Thoracic aorta (tissue), 2 donors: Measurements from ENCODE around the gene FZD2. TPM values are rescaled to one million over a fixed set of nuclear protein-coding genes. Genes with fewer than 3 reads are reported as not detected.

ENCODE experiments used
- ATAC-seq: fragments of 150-250 bp; one replicate; pipeline ENCODE4 v1.8.0; 2017; ENCODE audit warnings: low read depth; ENCODE audit not compliant: insufficient number of reproducible peaks, low FRiP score
- DNase-seq: peaks from one replicate; pipeline ENCODE4 v3.0.0-alpha.2; 2020; ENCODE audit warnings: low spot score
- H3K27ac ChIP-seq, 2 donors: fragments of 200-600 bp; sonication (generic); 1 replicate in 1 of 2; 2 replicates in 1 of 2; pipeline ENCODE4 v1.5.1; 2016; ENCODE audit warnings: mild to moderate bottlenecking in 2 of 2, moderate library complexity in 2 of 2
- H3K27me3 ChIP-seq: fragments of 200-600 bp; sonication (generic); replicated peaks from 2 replicates; pipeline ENCODE4 v1.6.0; 2016; ENCODE audit warnings: mild to moderate bottlenecking; ENCODE audit not compliant: insufficient read depth
- H3K36me3 ChIP-seq: fragments of 200-600 bp; sonication (generic); one replicate; pipeline ENCODE4 v1.5.1; 2016
- H3K4me1 ChIP-seq, 2 donors: fragments of 200-600 bp; sonication (generic); 1 replicate in 1 of 2; 2 replicates in 1 of 2; pipeline versions ENCODE4 v1.5.1 to v1.6.0; 2016; ENCODE audit warnings: low read depth in 2 of 2, mild to moderate bottlenecking in 1 of 2; ENCODE audit not compliant: control insufficient read depth in 1 of 2
- H3K4me3 ChIP-seq: fragments of 200-600 bp; sonication (generic); 2 replicates; pipeline ENCODE4 v1.5.1; 2016; ENCODE audit warnings: mild to moderate bottlenecking
- H3K9me3 ChIP-seq: fragments of 200-600 bp; sonication (generic); 2 replicates; pipeline ENCODE4 v1.5.1; 2016
- total RNA-seq, 2 donors: library from RNA; depleted of rRNA; stranded (reverse); fragments of >200 nt; gene quantifications; one replicate each; pipeline versions ENCODE4 v1.1.0 to v1.2.3, GENCODE V29; 2016
- TF ChIP-seq, protein P1 (sequence below): fragments of 200-600 bp; sonication (generic); IDR thresholded peaks from one replicate; pipeline ENCODE4 v1.5.1; 2019; ENCODE audit warnings: antibody characterized with exemption

The FZD2 gene
- total RNA-seq, 2 donors from 2014 or later, result 12.6 to 24.2 TPM

DNA sequence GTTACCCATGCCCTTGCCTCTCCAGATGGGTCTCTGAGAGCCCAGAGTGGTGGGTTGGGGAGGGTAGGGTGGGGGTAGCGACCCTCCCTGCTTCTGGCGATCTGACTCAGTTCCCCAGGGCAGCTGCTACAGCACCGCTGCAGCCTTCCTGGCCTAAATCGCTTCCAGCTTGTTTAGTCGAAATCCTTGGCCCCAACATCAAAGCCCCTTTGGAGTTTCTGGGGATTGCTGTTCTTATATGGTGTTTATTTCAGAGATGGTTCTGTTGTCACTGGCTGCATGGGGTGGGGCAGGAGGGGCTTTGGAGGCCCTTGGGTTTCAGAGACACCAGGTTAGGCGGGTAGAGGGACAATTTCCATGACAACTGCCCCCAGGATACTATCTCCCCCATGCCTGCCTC is 35.9 kb downstream of the FZD2 start:
- TF ChIP-seq, protein P1, sequence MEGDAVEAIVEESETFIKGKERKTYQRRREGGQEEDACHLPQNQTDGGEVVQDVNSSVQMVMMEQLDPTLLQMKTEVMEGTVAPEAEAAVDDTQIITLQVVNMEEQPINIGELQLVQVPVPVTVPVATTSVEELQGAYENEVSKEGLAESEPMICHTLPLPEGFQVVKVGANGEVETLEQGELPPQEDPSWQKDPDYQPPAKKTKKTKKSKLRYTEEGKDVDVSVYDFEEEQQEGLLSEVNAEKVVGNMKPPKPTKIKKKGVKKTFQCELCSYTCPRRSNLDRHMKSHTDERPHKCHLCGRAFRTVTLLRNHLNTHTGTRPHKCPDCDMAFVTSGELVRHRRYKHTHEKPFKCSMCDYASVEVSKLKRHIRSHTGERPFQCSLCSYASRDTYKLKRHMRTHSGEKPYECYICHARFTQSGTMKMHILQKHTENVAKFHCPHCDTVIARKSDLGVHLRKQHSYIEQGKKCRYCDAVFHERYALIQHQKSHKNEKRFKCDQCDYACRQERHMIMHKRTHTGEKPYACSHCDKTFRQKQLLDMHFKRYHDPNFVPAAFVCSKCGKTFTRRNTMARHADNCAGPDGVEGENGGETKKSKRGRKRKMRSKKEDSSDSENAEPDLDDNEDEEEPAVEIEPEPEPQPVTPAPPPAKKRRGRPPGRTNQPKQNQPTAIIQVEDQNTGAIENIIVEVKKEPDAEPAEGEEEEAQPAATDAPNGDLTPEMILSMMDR, result no peak
- Histone ChIP-seq H3K27me3 (no peaks in the 10 kb centered on the region), H3K4me1 (peaks cover 0 to 2% of the 10 kb centered on the region in 2 donors), H3K9me3 (no peaks in the 10 kb centered on the region), H3K27ac (no peak overlapping the region), H3K4me3 (no peak overlapping the region), H3K36me3 (no peaks in the 10 kb centered on the region)
- DNase-seq, result no peak
- ATAC-seq, result no peak

DNA sequence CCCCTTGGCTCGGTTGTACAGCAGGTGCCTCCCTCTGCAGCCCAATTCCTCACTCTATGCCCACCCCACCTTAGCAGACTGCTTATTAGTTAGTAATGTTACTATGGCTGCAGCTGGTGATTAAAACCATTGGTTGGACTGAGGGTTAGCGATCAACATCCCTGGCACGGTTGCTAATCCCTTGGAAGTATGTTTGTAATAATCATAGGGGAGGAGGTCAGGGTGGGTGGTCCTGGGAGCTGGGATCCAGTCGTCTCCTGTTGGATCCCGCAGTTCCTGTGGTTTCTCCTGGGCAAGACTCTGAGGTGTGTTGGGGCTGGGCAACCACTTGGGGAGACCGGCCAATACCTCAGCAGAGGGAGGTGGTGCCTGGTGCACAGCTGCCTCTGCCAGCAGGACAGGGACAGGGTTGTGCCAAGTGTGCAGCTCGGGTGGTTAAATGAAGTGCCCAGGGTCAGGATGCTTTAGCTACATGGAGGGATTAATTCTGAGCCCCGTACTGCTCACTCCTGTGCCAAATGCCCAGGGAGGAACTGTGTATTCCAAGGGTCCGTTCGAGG is 38.0 kb downstream of the FZD2 start:
- H3K4me1 ChIP-seq, result peaks cover 7 to 13% of the 10 kb centered on the region in 2 donors
- H3K4me3 ChIP-seq, result no peak overlapping the region
- no peaks in the 10 kb centered on the region for H3K9me3 ChIP-seq
- DNase-seq, result no peak
- H3K36me3 ChIP-seq, result no peaks in the 10 kb centered on the region
- H3K27me3 ChIP-seq, result no peaks in the 10 kb centered on the region
- no peak for ATAC-seq
- no peak overlapping the region for H3K27ac ChIP-seq
- TF ChIP-seq, protein P1, result no peak

DNA sequence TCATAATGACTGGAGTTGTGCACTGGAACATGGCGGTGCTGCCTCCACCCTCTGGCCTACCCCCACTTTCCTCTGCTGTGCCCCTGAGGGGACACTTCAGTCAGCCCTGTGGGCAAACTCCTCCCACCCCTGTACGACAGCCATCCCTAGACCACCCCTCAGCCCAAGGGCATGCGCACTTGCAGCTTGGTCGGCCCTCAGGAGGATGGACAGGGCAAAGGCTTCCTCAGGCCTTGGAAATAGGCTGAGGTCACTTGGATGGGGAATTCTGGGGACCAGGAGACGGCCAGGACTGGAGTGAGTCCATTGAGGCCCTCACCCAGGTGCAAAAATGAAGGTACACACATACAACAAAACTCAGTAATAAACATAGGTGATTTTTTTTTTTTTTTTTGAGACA is 41.0 kb downstream of the FZD2 start:
- Histone ChIP-seq H3K27me3 (no peaks in the 10 kb centered on the region), H3K36me3 (no peaks in the 10 kb centered on the region), H3K9me3 (no peaks in the 10 kb centered on the region), H3K4me1 (peaks cover 7 to 21% of the 10 kb centered on the region in 2 donors), H3K4me3 (no peak overlapping the region), H3K27ac (no peak overlapping the region)
- no peak for DNase-seq
- TF ChIP-seq, protein P1, result no peak
- no peak for ATAC-seq

DNA sequence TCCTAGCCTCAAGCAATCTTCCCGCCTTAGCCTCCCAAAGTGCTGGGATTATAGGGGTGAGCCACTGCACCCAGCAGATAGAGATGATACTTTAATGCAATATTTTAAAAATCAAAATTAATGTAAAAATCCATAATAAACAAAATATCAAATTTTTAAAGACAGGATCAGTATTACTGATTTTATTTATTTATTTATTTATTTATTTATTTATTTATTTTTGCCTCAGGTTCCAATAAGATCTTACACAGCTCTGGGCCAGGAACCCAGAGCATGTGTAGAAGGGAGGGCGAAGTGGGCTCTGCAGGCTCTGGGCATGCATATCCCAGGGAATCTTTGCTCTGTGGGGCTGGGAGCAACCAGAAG is 41.6 kb downstream of the FZD2 start:
- H3K27ac ChIP-seq, result peak overlapping the region; percentile 61 to 72

DNA sequence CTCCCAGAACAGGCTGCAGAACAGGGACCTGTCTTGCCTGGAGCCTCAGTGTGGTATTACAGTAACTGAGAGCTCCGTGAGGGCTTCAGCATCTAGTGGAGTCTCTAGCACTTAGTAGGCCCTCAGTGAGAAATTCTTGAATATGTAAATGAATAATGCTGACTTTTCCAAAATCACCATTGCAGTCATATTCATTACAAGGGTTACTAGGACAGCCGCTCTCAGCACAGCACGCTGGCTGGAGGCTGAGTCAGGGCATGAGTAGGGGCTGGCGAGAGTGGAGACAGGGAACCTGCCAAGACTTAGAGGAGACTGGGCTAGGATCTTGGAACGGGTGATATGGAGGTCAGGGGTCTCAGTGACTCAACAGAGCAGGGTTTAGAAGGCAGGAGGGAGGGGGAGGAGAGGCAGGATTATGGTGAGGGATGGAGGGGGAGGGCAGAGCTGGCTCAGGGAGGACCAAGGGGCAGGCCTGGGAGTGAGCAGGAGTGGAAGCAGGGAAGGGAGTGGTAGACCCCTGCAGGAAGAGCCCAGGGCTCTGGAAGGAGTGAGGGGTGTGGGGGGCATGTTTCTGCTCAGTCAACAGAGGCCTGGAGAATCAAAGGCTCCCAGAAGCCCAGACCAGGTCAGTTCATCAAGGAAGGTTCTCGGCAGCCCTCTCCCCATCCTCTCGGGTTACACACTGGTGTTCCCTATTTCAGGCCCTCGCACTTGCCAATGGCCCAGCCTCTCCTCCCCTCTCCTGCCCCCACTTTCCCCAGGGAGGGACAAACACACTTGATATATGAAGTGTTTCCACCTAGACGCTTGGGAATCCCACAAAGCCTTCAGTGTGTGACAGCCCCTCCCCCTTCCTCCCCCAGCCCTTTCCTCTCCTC is 42.3 kb downstream of the FZD2 start:
- H3K27ac ChIP-seq, result peak overlapping the region; percentile 61 to 72
- ATAC-seq, result peak; percentile 98
- no peaks in the 10 kb centered on the region for H3K36me3 ChIP-seq
- TF ChIP-seq, protein P1, result no peak
- no peak overlapping the region for H3K4me3 ChIP-seq
- no peaks in the 10 kb centered on the region for H3K27me3 ChIP-seq
- no peaks in the 10 kb centered on the region for H3K9me3 ChIP-seq
- peak; percentile 78 for DNase-seq
- peaks cover 7 to 21% of the 10 kb centered on the region in 2 donors for H3K4me1 ChIP-seq

More for the DNA sequence above, 41.6 kb downstream of the FZD2 start:
- no peak overlapping the region for H3K4me3 ChIP-seq
- no peaks in the 10 kb centered on the region for H3K36me3 ChIP-seq
- no peaks in the 10 kb centered on the region for H3K9me3 ChIP-seq
- H3K27me3 ChIP-seq, result no peaks in the 10 kb centered on the region
- TF ChIP-seq, protein P1, result no peak
- ATAC-seq (no peak), DNase-seq (no peak)
- H3K4me1 ChIP-seq, result peaks cover 7 to 21% of the 10 kb centered on the region in 2 donors
